Activated CD8-positive, alpha-beta T cell treated with anti-CD3 and anti-CD28 coated beads for 36 hours (primary cell): ENCODE measurements around the gene EIF2B1. TPM values are rescaled to one million over a fixed set of nuclear protein-coding genes. Genes with fewer than 3 reads are reported as not detected.
A peak's percentile ranks its signal among the peaks of the same experiment; 100 is the strongest.
"Not testable (repeated sequence)": the region's sequence is repeated elsewhere in the genome, so short reads cannot be mapped to it uniquely, and the experiment has no call there.

Experiments
- ATAC-seq: fragments of 200-7000 bp; cut with Tn5 transposase; one replicate; pipeline ENCODE4 v1.10.0; 2021; ENCODE audit warnings: mild to moderate bottlenecking, moderate library complexity
- CTCF ChIA-PET: fragments of 350-600 bp; sonication (Branson Sonifier 250); formaldehyde crosslinking; loops from one replicate; lab custom pipeline; 2021; ENCODE audit warnings: antibody characterized with exemption; lab: Charles Lee
- POLR2A ChIA-PET: fragments of 350-600 bp; sonication (Branson Sonifier 250); formaldehyde crosslinking; loops from one replicate; lab custom pipeline; 2021; ENCODE audit warnings: antibody characterized with exemption; lab: Charles Lee
- DNase-seq: peaks from one replicate; pipeline ENCODE4 v3.0.0-alpha.2; 2020
- H3K27ac Mint-ChIP-seq: one replicate; pipeline ENCODE4 v1.8.0; 2021; ENCODE audit warnings: mild to moderate bottlenecking, mixed read lengths
- H3K27me3 Mint-ChIP-seq: one replicate; pipeline ENCODE4 v1.8.0; 2021; ENCODE audit warnings: mixed read lengths
- H3K36me3 Mint-ChIP-seq: one replicate; pipeline ENCODE4 v1.8.0; 2021; ENCODE audit warnings: low read depth, mixed read lengths
- H3K4me1 Mint-ChIP-seq: one replicate; pipeline ENCODE4 v1.8.0; 2021; ENCODE audit warnings: low read depth, mixed read lengths
- H3K4me3 Mint-ChIP-seq: one replicate; pipeline ENCODE4 v1.8.0; 2021; ENCODE audit warnings: mild to moderate bottlenecking, moderate library complexity, mixed read lengths
- H3K9me3 Mint-ChIP-seq: one replicate; pipeline ENCODE4 v1.8.0; 2021; ENCODE audit warnings: mixed read lengths
- intact Hi-C: fragments of 100-400 bp; cut with micrococcal nuclease; formaldehyde crosslinking; loops from one replicate; pipeline ENCODE4 v1.10.0; 2022
- total RNA-seq, 2 experiments: library from RNA; stranded (reverse); gene quantifications; one replicate each; pipeline ENCODE4 v1.2.3, GENCODE V29; 2021
- TF ChIP-seq, protein P1 (sequence below): fragments of 200-600 bp; IDR thresholded peaks from one replicate; pipeline ENCODE4 v1.8.0; 2022; ENCODE audit warnings: antibody characterized with exemption, mild to moderate bottlenecking

EIF2B1 gene
- total RNA-seq, 2 experiments from 2014 or later = 54.5 to 61.8 TPM

DNA sequence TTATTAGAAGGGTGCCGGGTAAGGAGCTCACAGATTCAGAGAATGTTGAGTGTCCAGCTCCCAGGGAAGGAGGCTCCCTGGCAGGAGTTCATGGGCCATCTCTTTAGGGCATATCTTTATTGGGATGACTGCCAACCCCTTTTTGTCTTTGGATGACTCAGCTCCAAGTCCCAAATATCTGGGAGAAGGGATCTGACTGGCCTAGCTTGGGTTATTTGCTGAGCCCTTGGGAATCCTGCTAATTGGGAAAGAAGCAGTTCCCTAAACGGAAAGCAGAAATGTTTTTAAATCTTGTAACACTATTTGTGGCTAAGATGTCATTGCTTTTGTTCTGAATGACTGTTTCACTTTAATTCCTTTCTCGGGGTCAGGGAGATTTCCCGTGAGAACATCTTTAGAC lies 19.0 kb downstream of the EIF2B1 start:
- Mint-ChIP-seq H3K4me1 (peaks cover 2% of the 10 kb centered on the region), H3K36me3 (peaks cover 66% of the 10 kb centered on the region), H3K4me3 (no peak overlapping the region), H3K9me3 (no peaks in the 10 kb centered on the region), H3K27me3 (no peaks in the 10 kb centered on the region), H3K27ac (no peak overlapping the region)
- ChIA-PET CTCF (no interaction called here), POLR2A (interaction anchor here (2.4 kb wide), 1 partner anchor 12 kb away, joined by 9 read pairs; the partner anchor contains the start of gene DDX55)
- TF ChIP-seq, protein P1, sequence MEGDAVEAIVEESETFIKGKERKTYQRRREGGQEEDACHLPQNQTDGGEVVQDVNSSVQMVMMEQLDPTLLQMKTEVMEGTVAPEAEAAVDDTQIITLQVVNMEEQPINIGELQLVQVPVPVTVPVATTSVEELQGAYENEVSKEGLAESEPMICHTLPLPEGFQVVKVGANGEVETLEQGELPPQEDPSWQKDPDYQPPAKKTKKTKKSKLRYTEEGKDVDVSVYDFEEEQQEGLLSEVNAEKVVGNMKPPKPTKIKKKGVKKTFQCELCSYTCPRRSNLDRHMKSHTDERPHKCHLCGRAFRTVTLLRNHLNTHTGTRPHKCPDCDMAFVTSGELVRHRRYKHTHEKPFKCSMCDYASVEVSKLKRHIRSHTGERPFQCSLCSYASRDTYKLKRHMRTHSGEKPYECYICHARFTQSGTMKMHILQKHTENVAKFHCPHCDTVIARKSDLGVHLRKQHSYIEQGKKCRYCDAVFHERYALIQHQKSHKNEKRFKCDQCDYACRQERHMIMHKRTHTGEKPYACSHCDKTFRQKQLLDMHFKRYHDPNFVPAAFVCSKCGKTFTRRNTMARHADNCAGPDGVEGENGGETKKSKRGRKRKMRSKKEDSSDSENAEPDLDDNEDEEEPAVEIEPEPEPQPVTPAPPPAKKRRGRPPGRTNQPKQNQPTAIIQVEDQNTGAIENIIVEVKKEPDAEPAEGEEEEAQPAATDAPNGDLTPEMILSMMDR = no peak
- no peak for DNase-seq
- intact Hi-C loops = no loop called here
- no peak for ATAC-seq

DNA sequence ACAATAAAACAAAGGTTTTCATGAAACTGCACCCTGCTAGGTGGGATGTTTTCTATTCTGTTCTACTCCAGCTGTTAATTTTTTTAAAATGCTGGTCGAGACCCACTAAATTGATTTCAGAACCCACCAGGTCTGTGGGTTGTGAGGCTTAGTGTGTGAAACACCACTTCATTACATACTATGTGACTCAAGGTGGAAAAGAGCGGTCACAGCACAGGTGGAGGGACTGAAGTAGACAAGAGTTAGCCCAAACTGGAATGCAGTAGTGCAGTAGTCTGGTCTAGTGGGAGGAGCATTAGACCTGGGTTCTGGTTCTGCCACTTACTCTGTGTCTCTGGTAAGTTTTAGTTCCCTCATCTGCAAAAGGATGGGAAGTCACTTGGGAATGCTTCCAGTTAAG lies 19.4 kb downstream of the EIF2B1 start:
- ATAC-seq = no peak
- DNase-seq = peak; percentile 14
- H3K27me3 Mint-ChIP-seq = no peaks in the 10 kb centered on the region
- no peak overlapping the region for H3K27ac Mint-ChIP-seq
- ChIA-PET POLR2A (interaction anchor here (2.4 to 4.5 kb wide), 2 partner anchors 8 to 12 kb away, joined by 9 to 15 read pairs; partner anchors contain the start of gene DDX55), CTCF (no interaction called here)
- peaks cover 66% of the 10 kb centered on the region for H3K36me3 Mint-ChIP-seq
- no peak overlapping the region for H3K4me3 Mint-ChIP-seq
- no peaks in the 10 kb centered on the region for H3K9me3 Mint-ChIP-seq
- peaks cover 2% of the 10 kb centered on the region for H3K4me1 Mint-ChIP-seq
- TF ChIP-seq, protein P1 = no peak
- intact Hi-C loops = no loop called here

DNA sequence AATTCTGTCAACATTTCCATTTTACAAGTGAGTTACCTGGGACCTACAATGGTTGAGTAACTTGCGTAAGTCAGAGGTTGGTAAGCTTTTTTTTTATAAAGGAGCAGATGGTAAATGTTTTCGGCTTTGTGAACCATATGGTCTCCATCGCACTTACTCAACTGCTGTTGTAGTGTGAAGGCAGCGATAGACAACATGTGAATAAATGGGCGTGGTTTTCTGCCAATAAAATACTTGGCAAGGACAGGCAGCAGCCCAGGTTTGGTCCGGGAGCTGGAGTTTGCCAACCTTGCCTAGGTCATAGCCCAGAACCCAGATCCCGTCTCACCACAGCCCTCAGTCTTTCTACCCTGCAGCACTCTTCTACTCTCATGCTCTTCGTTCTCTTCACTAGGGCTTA lies 25.3 kb downstream of the EIF2B1 start:
- ChIA-PET POLR2A (interaction anchor here (1.5 kb wide), 1 partner anchor 13 kb away, joined by 8 read pairs; no protein-coding TSS in a partner anchor), CTCF (interaction anchor here (1.5 kb wide), 1 partner anchor 11 kb away, joined by 4 read pairs; no protein-coding TSS in a partner anchor)
- Mint-ChIP-seq H3K4me1 (peaks cover 20% of the 10 kb centered on the region), H3K27ac (no peak overlapping the region), H3K36me3 (peaks cover 64% of the 10 kb centered on the region), H3K9me3 (no peaks in the 10 kb centered on the region), H3K4me3 (no peak overlapping the region), H3K27me3 (no peaks in the 10 kb centered on the region)
- no peak for ATAC-seq
- no peak for DNase-seq
- intact Hi-C loops = no loop called here
- TF ChIP-seq, protein P1 = no peak

DNA sequence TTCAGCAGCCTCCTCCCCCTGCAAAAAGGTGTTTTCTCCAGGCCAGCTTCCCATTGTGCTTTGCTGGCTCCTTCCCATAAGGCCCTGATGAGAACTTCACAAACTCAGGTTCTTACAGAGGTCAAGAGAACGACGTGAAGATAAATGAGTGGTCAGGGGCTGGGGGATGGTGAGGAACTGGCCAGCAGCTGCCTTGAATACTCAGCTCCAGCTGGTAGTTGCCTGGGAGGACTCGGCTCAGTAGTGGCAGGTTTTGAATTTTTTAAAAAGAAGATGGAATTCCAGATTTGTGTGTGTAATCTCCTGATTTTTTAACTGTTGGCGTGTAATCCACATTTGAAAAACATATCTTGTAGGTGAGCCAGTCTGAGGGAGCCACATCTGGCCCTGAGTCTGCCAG lies 25.7 kb downstream of the EIF2B1 start:
- intact Hi-C loops = no loop called here
- ChIA-PET POLR2A (interaction anchor here (1.5 kb wide), 1 partner anchor 14 kb away, joined by 8 read pairs; no protein-coding TSS in a partner anchor), CTCF (interaction anchor here (1.5 kb wide), 1 partner anchor 11 kb away, joined by 4 read pairs; no protein-coding TSS in a partner anchor)
- no peak overlapping the region for H3K4me3 Mint-ChIP-seq
- no peak for DNase-seq
- no peaks in the 10 kb centered on the region for H3K9me3 Mint-ChIP-seq
- H3K27me3 Mint-ChIP-seq = no peaks in the 10 kb centered on the region
- H3K27ac Mint-ChIP-seq = no peak overlapping the region
- TF ChIP-seq, protein P1 = no peak
- no peak for ATAC-seq
- peaks cover 63% of the 10 kb centered on the region for H3K36me3 Mint-ChIP-seq
- H3K4me1 Mint-ChIP-seq = peaks cover 24% of the 10 kb centered on the region

DNA sequence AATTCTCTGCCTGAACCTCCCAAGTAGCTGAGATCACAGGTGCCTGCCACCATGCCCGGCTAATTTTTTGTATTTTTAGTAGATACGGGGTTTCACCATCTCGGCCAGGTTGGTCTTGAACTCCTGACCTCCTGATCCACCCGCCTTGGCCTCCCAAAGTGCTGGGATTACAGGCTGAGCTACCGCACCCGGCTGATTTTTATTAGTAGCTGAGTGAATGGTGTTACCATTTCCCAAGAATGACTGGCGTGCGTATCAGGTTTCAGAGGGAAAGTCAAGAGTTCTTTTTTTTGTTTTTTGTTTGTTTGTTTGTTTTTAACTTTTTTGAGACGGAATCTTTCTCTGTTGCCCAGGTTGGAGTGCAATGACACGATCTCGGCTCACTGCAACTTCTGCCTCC lies 30.0 kb downstream of the EIF2B1 start:
- peaks cover 33% of the 10 kb centered on the region for H3K4me1 Mint-ChIP-seq
- H3K9me3 Mint-ChIP-seq, intact Hi-C loops, H3K27me3 Mint-ChIP-seq, H3K27ac Mint-ChIP-seq, DNase-seq, ATAC-seq: not testable (repeated sequence)
- CTCF ChIA-PET = interaction anchor here (1.3 kb wide), 1 partner anchor 333 kb away, joined by 3 read pairs; no protein-coding TSS in a partner anchor
- H3K4me3 Mint-ChIP-seq = peak overlapping the region; percentile 88
- H3K36me3 Mint-ChIP-seq = peaks cover 57% of the 10 kb centered on the region
- POLR2A ChIA-PET = interaction anchor here (0.6 to 2.9 kb wide), 4 partner anchors 16 to 1101 kb away, joined by 3 to 14 read pairs (median 4); no protein-coding TSS in a partner anchor
